ENCODE data around the gene THSD4. TPM values are rescaled to one million over a fixed set of nuclear protein-coding genes. Genes with fewer than 3 reads are reported as not detected.

THSD4 gene
- total RNA-seq, 1 donor from 2014 or later = 1.4 TPM

DNA sequence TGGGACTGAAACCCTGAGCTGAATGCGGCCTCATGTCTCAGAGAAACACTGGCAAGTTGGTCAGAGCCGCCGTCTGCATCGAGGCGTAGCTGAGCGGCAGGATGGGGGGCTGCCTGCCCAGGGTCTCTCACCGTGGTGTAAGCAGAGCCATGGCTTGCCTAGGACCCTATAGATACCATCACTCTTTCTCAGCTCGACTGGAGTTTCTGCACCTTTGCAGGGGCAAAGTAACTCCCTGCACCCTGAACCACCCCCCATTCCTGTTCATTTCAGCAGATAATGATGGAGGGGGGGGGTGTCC lies 666.6 kb downstream of the THSD4 start:
- Mint-ChIP-seq H3K4me1 (peaks cover 13% of the 10 kb centered on the region), H3K4me3 (no peak overlapping the region), H3K9me3 (no peaks in the 10 kb centered on the region), H3K27me3 (ENCODE audit: low read depth) (peaks cover 10% of the 10 kb centered on the region), H3K27ac (ENCODE audit: unreplicated experiment) (no peak overlapping the region), H3K36me3 (ENCODE audit: low read depth) (no peaks in the 10 kb centered on the region)
- TF ChIP-seq, protein P1, sequence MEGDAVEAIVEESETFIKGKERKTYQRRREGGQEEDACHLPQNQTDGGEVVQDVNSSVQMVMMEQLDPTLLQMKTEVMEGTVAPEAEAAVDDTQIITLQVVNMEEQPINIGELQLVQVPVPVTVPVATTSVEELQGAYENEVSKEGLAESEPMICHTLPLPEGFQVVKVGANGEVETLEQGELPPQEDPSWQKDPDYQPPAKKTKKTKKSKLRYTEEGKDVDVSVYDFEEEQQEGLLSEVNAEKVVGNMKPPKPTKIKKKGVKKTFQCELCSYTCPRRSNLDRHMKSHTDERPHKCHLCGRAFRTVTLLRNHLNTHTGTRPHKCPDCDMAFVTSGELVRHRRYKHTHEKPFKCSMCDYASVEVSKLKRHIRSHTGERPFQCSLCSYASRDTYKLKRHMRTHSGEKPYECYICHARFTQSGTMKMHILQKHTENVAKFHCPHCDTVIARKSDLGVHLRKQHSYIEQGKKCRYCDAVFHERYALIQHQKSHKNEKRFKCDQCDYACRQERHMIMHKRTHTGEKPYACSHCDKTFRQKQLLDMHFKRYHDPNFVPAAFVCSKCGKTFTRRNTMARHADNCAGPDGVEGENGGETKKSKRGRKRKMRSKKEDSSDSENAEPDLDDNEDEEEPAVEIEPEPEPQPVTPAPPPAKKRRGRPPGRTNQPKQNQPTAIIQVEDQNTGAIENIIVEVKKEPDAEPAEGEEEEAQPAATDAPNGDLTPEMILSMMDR (conservative IDR thresholded peaks at IDR 0.05) = no peak
- DNase-seq (ENCODE audit: low read depth, low spot score) = no peak

DNA sequence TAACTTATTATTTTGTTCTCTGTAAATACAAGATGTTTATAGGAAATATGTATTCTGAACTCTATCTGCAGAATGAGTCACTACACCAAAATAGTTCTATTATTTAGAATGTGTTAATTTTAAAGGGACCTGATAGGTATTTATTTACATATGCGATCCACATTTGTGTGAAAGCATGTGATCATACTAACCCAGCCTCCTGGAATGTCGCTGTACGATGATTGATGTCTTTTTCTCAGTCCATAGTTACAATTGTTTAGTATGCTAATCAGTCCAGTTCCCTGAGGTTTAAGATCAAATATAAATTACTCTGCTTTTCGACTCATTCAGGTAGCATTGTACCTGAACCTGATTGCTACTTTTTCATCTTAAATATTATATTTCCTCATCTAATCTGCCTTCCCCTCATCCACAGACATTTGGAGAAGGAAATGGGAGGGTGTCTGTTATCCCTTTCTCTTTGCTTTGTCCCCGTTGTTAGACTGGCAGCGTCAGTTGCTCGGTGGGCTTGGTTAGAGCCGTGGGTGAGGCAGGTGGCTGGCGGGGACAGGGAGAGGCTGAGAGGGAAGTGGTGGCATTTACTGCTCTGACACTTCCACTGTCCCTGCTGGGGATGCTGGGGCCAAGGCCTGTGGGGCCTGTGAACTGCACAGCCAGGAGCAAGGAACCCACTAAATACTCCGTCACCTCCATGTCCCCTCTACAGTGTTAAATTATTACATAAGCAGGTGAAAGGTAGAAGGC lies 667.3 kb downstream of the THSD4 start:
- Mint-ChIP-seq H3K36me3 (ENCODE audit: low read depth) (no peaks in the 10 kb centered on the region), H3K27ac (ENCODE audit: unreplicated experiment) (no peak overlapping the region)

DNA sequence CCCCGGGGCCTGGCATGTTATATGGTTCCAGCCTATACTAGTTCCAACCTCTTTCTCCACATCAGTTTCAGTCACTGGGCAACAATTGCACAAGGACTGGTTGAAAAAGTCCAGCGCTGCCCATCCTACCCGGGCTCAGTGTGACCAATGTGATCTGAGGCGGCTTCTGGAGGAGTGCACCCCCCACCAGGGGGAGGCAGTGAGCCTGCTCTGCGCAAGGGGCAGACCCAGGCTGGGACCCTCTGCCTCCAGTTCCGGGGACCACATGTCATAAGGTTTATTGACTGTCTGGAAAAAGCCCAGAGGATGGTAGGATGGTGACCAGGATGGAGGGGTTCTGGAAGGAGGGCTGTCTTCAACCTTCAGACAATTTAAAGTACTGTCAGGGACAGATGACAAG lies 669.4 kb downstream of the THSD4 start:
- no peak for DNase-seq (ENCODE audit: low read depth, low spot score)

More for the DNA sequence above, 667.3 kb downstream of the THSD4 start:
- Mint-ChIP-seq H3K4me1 (peaks cover 13% of the 10 kb centered on the region), H3K9me3 (no peaks in the 10 kb centered on the region), H3K27me3 (ENCODE audit: low read depth) (peaks cover 10% of the 10 kb centered on the region), H3K4me3 (no peak overlapping the region)
- TF ChIP-seq, protein P1 (conservative IDR thresholded peaks at IDR 0.05) = no peak
- DNase-seq (ENCODE audit: low read depth, low spot score) = no peak

DNA sequence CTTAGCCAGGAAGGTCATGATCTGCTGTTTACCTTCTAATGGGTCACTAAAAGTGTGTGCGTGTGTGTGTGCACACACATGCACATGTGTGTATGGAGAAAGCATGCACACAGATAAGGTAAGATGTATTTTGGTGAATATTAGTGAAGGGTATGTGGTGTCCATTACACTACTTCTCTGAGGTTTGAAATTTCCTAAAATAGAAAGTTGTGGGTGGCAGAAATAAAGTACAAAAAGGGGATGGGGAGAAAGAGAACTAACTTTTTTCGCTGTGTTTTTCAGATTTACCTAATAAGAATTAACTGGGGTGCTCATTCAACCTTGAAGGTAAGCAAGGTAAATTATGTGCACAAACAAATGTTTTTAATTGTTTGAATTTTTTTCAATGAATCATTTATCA lies 670.7 kb downstream of the THSD4 start:
- H3K4me3 Mint-ChIP-seq = no peak overlapping the region
- no peak for DNase-seq (ENCODE audit: low read depth, low spot score)
- peaks cover 4% of the 10 kb centered on the region for H3K4me1 Mint-ChIP-seq
- no peaks in the 10 kb centered on the region for H3K36me3 Mint-ChIP-seq (ENCODE audit: low read depth)
- TF ChIP-seq, protein P1 (conservative IDR thresholded peaks at IDR 0.05) = no peak
- H3K27me3 Mint-ChIP-seq (ENCODE audit: low read depth) = peaks cover 4% of the 10 kb centered on the region
- no peak overlapping the region for H3K27ac Mint-ChIP-seq (ENCODE audit: unreplicated experiment)
- no peaks in the 10 kb centered on the region for H3K9me3 Mint-ChIP-seq

More for the DNA sequence above, 669.4 kb downstream of the THSD4 start:
- TF ChIP-seq, protein P1 (conservative IDR thresholded peaks at IDR 0.05) = peak; percentile 41
- H3K27ac Mint-ChIP-seq (ENCODE audit: unreplicated experiment) = no peak overlapping the region
- no peaks in the 10 kb centered on the region for H3K36me3 Mint-ChIP-seq (ENCODE audit: low read depth)
- H3K27me3 Mint-ChIP-seq (ENCODE audit: low read depth) = peaks cover 10% of the 10 kb centered on the region
- no peaks in the 10 kb centered on the region for H3K9me3 Mint-ChIP-seq
- H3K4me1 Mint-ChIP-seq = peaks cover 13% of the 10 kb centered on the region
- H3K4me3 Mint-ChIP-seq = no peak overlapping the region

DNA sequence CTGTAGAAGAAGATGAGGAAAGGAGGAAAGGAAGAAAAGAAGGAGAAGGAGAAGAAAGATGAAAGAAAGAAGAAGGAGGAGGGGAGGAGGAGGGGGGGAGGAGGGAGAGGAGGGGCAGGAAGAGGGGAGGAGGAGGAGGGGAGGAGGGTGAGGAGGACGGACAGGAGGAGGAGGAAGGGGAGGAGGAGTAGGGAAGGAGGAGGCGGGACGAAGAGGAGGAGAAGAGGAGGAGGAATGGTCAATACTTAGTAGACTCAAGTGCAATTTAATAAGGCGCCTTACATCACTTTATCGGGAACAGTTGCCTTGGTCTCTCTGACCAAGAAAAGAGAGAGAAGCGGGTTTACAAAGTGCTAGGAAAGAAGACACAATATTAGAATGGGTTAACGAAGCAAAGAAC lies 671.4 kb downstream of the THSD4 start:
- Mint-ChIP-seq H3K27ac (ENCODE audit: unreplicated experiment) (no peak overlapping the region), H3K27me3 (ENCODE audit: low read depth) (no peaks in the 10 kb centered on the region), H3K36me3 (ENCODE audit: low read depth) (no peaks in the 10 kb centered on the region), H3K4me1 (peaks cover 4% of the 10 kb centered on the region), H3K4me3 (no peak overlapping the region), H3K9me3 (no peaks in the 10 kb centered on the region)
- no peak for DNase-seq (ENCODE audit: low read depth, low spot score)
- TF ChIP-seq, protein P1 (conservative IDR thresholded peaks at IDR 0.05) = no peak
